22Rv1 (cell line): ENCODE results near the gene RAB11FIP3.

ENCODE experiments used
- ZFX ChIP-seq: fragments of 450-650 bp; IDR thresholded peaks from 2 replicates; pipeline ENCODE4 v1.6.1; 2017; ENCODE audit warnings: antibody characterized with exemption, borderline replicate concordance
- TF ChIP-seq, protein P1 (sequence below): fragments of 450-650 bp; IDR thresholded peaks from 2 replicates; pipeline ENCODE4 v1.5.1; 2017; ENCODE audit warnings: mild to moderate bottlenecking

DNA sequence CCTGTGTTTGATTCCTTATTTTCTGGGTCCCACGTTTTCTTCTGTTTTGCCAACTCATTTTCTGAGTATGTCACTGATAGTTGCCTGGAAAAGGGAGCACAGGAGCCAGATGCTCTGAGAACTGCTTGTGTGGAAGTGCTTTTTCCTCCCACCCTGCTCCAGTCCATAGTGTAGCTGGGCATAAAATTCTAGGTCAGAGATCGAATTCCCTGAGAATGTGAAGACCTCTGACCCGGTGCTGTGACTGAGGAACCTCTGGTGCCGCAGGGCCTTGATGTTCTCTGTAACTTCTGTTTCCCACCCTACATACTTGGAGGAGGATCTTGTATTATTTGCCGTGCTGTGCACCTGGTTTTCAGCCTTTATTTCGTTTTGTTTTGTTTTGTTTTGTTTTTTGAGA is 82.5 kb downstream of the RAB11FIP3 start:
- TF ChIP-seq, protein P1, sequence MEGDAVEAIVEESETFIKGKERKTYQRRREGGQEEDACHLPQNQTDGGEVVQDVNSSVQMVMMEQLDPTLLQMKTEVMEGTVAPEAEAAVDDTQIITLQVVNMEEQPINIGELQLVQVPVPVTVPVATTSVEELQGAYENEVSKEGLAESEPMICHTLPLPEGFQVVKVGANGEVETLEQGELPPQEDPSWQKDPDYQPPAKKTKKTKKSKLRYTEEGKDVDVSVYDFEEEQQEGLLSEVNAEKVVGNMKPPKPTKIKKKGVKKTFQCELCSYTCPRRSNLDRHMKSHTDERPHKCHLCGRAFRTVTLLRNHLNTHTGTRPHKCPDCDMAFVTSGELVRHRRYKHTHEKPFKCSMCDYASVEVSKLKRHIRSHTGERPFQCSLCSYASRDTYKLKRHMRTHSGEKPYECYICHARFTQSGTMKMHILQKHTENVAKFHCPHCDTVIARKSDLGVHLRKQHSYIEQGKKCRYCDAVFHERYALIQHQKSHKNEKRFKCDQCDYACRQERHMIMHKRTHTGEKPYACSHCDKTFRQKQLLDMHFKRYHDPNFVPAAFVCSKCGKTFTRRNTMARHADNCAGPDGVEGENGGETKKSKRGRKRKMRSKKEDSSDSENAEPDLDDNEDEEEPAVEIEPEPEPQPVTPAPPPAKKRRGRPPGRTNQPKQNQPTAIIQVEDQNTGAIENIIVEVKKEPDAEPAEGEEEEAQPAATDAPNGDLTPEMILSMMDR = no peak
- TF ChIP-seq ZFX = no peak
